Osteoblast (primary cell): Measurements from ENCODE around the gene ZNF684. TPM values are rescaled to one million over a fixed set of nuclear protein-coding genes. Genes with fewer than 3 reads are reported as not detected.
"Not testable (repeated sequence)": the region's sequence is repeated elsewhere in the genome, so short reads cannot be mapped to it uniquely, and the experiment has no call there.

Experiments
- DNase-seq: peaks from one replicate; pipeline ENCODE4 v3.0.0; 2011; ENCODE audit warnings: low spot score, mixed read lengths; ENCODE audit not compliant: insufficient read length; ENCODE audit errors: missing footprints
- H2AFZ ChIP-seq: 2 replicates; pipeline ENCODE4 v1.6.0; 2011; ENCODE audit warnings: mild to moderate bottlenecking, low read length
- H3K27ac ChIP-seq: 2 replicates; pipeline ENCODE4 v1.5.1; 2011; ENCODE audit warnings: mild to moderate bottlenecking, low read depth, low read length, moderate library complexity
- H3K27me3 ChIP-seq: 2 replicates; pipeline ENCODE4 v1.6.0; 2012; ENCODE audit warnings: mild to moderate bottlenecking, control low read depth, inconsistent platforms, low read length, moderate library complexity; ENCODE audit not compliant: insufficient read depth
- H3K36me3 ChIP-seq: 2 replicates; pipeline ENCODE4 v1.5.1; 2011; ENCODE audit warnings: mild to moderate bottlenecking, low read length, control low read depth, moderate library complexity; ENCODE audit not compliant: insufficient read depth
- H3K4me1 ChIP-seq: 2 replicates; pipeline ENCODE4 v1.5.1; 2011; ENCODE audit warnings: mild to moderate bottlenecking, low read length, control low read depth, moderate library complexity; ENCODE audit not compliant: insufficient read depth
- H3K4me2 ChIP-seq: 2 replicates; pipeline ENCODE4 v1.6.0; 2011; ENCODE audit warnings: mild to moderate bottlenecking, low read length; ENCODE audit not compliant: insufficient read depth
- H3K4me3 ChIP-seq: fragments of 200-600 bp; sonication (generic); 3 replicates; pipeline ENCODE4 v1.5.1; 2012; ENCODE audit warnings: mild to moderate bottlenecking, low read length, inconsistent platforms; ENCODE audit not compliant: insufficient read depth
- H3K79me2 ChIP-seq: 2 replicates; pipeline ENCODE4 v1.6.0; 2012; ENCODE audit warnings: mild to moderate bottlenecking, low read length, control low read depth, inconsistent platforms; ENCODE audit not compliant: insufficient read depth
- H3K9me3 ChIP-seq: 2 replicates; pipeline ENCODE4 v1.5.1; 2011; ENCODE audit warnings: low read depth, low read length, control low read depth
- H4K20me1 ChIP-seq: 2 replicates; pipeline ENCODE4 v1.6.0; 2012; ENCODE audit warnings: mild to moderate bottlenecking, low read length, control low read depth; ENCODE audit not compliant: insufficient read depth
- CTCF ChIP-seq: IDR thresholded peaks from 2 replicates; pipeline ENCODE4 v1.5.1; 2011; ENCODE audit warnings: mild to moderate bottlenecking, low read depth, low read length, moderate library complexity; ENCODE audit errors: extremely low read depth
- total RNA-seq: library from RNA; depleted of rRNA; stranded (reverse); fragments of >200 nt; gene quantifications from 2 replicates; pipeline ENCODE4 v1.2.3, GENCODE V29; 2012

ZNF684 gene
- total RNA-seq, 1 donor = 3.6 TPM

DNA sequence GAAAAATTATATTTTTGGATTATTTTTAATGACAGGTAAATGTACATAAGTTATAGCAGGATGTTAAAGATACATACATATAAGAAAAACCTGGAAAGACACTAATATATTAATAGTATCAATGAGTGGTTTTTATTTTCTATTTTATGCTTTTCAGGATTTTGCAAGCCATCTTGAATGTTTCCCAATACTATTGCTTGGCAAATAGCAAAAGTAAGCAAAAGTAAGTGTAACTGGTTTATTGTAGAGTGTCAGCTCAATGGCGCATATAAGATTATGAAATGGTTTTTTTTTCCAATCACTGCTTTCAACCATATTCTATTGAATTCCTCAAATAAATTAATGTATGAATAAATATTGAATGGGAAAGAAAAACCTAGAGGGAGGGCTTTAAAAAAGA, 36.4 kb downstream of the ZNF684 start:
- no peak overlapping the region for H3K4me3 ChIP-seq
- TF ChIP-seq CTCF = no peak
- no peaks in the 10 kb centered on the region for H3K9me3 ChIP-seq
- peaks cover 5% of the 10 kb centered on the region for H3K27me3 ChIP-seq
- H3K4me2 ChIP-seq = no peak overlapping the region
- H3K27ac ChIP-seq = no peak overlapping the region
- no peaks in the 10 kb centered on the region for H3K36me3 ChIP-seq
- DNase-seq = no peak
- H3K4me1 ChIP-seq = no peaks in the 10 kb centered on the region
- H4K20me1 ChIP-seq = no peaks in the 10 kb centered on the region
- no peaks in the 10 kb centered on the region for H3K79me2 ChIP-seq
- H2AFZ ChIP-seq = no peak overlapping the region

DNA sequence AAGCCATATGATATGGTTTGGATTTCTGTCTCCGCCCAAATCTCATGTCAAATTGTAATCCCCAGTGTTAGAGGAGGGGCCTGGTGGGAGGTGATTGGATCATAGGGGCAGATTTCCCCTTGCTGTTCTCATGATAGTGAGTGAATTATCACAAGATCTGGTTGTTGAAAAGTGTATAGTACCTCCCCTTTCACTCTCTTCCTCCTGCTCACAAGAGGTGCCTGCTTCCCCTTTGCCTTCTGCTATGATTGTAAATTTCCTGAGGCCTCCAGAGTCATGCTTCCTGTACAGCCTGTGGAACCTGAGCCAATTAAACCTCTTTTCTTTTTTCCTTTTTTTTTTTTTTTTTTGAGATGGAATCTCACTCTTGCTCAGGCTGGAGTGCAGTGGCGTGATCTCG, 43.4 kb downstream of the ZNF684 start:
- H2AFZ ChIP-seq, H3K36me3 ChIP-seq, H3K4me1 ChIP-seq, H3K27ac ChIP-seq, H3K9me3 ChIP-seq, DNase-seq, H3K4me2 ChIP-seq, H3K4me3 ChIP-seq, H4K20me1 ChIP-seq, H3K79me2 ChIP-seq, H3K27me3 ChIP-seq: not testable (repeated sequence)

DNA sequence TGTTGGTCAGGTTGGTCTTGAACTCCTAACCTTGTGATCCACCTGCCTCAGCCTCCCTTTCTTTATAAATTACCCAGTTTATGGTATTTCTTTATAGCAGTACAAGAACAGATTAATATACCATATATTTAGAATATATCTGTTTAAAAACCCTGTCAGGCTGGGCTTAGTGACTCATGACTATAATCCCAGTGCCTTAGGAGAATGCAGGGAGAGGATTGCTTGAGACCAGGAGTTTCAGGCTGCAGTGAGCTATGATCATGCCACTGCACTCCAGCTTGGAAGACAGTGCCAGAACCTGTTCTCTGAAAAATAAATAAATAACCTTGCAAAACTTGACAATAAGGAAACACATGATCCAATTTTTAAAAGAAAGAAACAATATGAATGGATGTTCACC, 43.9 kb downstream of the ZNF684 start:
- H3K79me2 ChIP-seq = no peaks in the 10 kb centered on the region
- H3K27ac ChIP-seq = no peak overlapping the region
- no peaks in the 10 kb centered on the region for H3K27me3 ChIP-seq
- DNase-seq = no peak
- no peaks in the 10 kb centered on the region for H3K36me3 ChIP-seq
- no peak for TF ChIP-seq CTCF
- no peak overlapping the region for H3K4me2 ChIP-seq
- no peak overlapping the region for H2AFZ ChIP-seq
- no peaks in the 10 kb centered on the region for H3K4me1 ChIP-seq
- H3K9me3 ChIP-seq = no peaks in the 10 kb centered on the region
- H3K4me3 ChIP-seq = no peak overlapping the region
- no peaks in the 10 kb centered on the region for H4K20me1 ChIP-seq

- peaks cover 18% of the 10 kb centered on the region for H3K4me1 ChIP-seq
- H3K9me3 ChIP-seq = no peaks in the 10 kb centered on the region
- H3K27ac ChIP-seq = no peak overlapping the region
- H3K79me2 ChIP-seq = no peaks in the 10 kb centered on the region
- H3K4me3 ChIP-seq = no peak overlapping the region
- no peaks in the 10 kb centered on the region for H4K20me1 ChIP-seq
- no peak for TF ChIP-seq CTCF
- no peaks in the 10 kb centered on the region for H3K36me3 ChIP-seq
- no peak for DNase-seq
- peaks cover 18% of the 10 kb centered on the region for H3K27me3 ChIP-seq
- H3K4me2 ChIP-seq = no peak overlapping the region
- H2AFZ ChIP-seq = no peak overlapping the region
These were observed 50.7 kb downstream of the ZNF684 start for GRCh38 chr1:40582116-40582515.
